GM12865 (cell line): ENCODE data around the gene MAK.

Source experiments
- DNase-seq: peaks from one replicate; pipeline ENCODE4 v3.0.0; 2010; ENCODE audit warnings: low read depth
- H3K4me3 ChIP-seq: 2 replicates; pipeline ENCODE4 v1.5.1; 2011; ENCODE audit warnings: mild to moderate bottlenecking, low read depth, low read length, control low read depth
- TF ChIP-seq, protein P1 (sequence below): IDR thresholded peaks from 2 replicates; pipeline ENCODE4 v1.5.1; 2011; ENCODE audit warnings: low read length, control low read depth, low read depth, inconsistent platforms; ENCODE audit not compliant: insufficient read depth; ENCODE audit errors: missing control alignments

Gene MAK

DNA sequence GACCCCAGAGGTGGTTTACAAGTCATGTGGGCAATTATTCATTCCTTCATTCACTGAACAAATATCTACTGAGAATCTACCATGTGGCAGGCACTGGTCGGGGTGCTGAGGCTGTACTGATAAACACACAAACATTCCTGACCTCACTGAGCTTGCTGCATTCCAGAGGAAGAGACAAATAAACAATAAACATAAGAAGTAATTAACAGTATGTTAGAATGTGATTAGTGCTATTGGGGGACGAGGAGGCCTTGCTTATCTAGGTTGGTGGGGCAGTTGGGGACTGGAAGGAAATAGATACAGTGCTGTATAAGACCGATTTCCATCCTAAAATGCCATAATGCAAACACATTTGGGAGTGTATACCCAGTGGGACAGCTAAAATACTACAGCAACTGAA, 44.1 kb downstream of the MAK start:
- no peak overlapping the region for H3K4me3 ChIP-seq
- TF ChIP-seq, protein P1, sequence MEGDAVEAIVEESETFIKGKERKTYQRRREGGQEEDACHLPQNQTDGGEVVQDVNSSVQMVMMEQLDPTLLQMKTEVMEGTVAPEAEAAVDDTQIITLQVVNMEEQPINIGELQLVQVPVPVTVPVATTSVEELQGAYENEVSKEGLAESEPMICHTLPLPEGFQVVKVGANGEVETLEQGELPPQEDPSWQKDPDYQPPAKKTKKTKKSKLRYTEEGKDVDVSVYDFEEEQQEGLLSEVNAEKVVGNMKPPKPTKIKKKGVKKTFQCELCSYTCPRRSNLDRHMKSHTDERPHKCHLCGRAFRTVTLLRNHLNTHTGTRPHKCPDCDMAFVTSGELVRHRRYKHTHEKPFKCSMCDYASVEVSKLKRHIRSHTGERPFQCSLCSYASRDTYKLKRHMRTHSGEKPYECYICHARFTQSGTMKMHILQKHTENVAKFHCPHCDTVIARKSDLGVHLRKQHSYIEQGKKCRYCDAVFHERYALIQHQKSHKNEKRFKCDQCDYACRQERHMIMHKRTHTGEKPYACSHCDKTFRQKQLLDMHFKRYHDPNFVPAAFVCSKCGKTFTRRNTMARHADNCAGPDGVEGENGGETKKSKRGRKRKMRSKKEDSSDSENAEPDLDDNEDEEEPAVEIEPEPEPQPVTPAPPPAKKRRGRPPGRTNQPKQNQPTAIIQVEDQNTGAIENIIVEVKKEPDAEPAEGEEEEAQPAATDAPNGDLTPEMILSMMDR: no peak

DNA sequence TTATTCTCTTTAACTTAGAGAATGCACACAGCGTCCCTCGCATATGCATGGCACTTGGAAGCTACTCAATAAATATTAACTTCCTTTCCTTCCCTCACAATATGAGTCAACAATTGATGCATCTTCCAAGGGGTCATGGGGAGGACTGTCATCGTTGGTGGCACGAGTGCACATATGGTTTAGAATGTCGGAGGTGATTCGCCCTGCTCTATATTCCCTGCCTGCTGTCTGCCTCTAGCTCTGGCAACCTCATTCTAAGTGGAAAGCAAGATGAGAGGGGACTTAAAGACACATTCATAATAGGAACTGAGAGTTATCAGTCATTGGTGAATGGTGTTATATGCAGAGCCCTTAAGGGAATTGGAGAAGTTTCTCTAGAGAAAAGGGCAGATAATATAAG, 44.6 kb downstream of the MAK start:
- no peak overlapping the region for H3K4me3 ChIP-seq
- TF ChIP-seq, protein P1: no peak
- DNase-seq: no peak

More for the DNA sequence above, 44.1 kb downstream of the MAK start:
- no peak for DNase-seq

DNA sequence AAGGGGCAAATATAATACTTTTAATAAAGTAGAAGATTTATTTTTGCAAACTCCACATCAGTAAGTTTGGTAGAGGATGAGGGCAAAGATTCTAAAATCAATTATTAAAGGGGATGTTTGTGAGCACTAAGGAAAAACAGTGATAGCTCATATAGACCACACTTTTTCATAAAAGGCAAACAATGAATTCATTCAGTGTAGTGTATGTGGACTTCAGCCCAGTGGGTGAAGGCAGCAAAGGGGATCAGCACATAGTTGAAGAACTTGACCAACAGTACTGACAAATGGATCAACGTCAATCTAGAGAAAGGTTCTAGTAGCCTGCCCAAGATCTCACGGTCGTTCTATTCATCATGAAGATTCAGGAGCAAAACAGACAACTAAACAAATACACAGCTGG, 45.3 kb downstream of the MAK start:
- H3K4me3 ChIP-seq: no peak overlapping the region
- TF ChIP-seq, protein P1: no peak
- DNase-seq: no peak

DNA sequence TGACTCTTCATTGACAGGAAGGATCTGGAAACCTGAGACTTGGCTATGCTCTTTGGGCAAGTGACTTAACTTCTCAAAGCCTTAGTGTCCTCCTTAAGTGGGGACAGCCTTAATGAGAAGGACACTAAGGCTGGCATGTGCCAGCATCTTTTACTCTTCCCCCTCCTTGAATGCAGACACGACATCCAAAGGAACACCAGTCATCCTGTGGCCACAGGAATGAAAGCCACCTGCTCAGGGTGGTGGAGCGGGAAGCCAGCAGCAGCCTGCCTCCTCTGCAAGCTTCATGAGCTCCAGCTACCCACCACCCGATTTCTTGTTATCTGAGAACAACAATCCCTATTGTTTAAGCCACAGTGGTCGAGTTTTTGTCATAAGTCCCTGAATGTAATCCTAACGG, 46.2 kb downstream of the MAK start:
- TF ChIP-seq, protein P1: no peak
- no peak overlapping the region for H3K4me3 ChIP-seq
- no peak for DNase-seq

DNA sequence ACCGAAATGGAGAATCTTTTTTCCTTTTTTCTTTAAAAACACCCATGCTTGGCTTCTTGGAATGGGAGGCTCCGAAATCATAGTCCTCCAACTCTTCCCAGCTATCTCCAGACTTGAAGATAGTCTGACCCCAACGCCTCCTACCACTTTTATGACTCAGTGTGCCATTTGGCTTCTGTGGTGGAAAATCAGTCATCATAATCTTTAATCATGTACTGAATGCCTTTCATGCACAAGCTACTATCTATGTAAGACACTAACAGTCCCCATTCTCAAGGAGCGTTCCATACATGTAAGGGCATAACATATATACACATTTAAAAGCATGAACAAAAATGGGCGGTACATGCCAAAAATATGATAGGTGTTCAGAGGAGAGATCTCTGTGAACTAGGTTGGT, 46.7 kb downstream of the MAK start:
- H3K4me3 ChIP-seq: no peak overlapping the region
- TF ChIP-seq, protein P1: no peak
- DNase-seq: no peak

DNA sequence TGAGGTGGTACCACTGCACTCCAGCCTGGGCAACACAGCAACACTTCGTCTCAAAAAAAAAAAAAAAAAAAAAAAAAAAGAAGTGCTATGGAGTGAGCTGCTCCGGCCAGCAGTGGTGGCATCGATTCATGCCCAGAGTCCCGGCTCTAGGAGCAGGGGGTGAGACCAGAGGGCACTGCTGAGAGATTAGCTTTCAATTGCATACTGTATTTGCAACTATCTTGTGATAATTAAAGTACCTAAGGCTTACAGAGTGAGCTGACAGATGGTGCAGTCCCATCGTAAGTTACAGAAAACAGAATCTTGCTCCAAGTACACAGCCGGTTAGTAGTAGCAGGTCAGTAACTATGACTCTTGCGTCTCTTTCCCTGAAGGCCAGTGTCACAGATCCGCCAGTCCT, 59.3 kb downstream of the MAK start:
- no peak for DNase-seq
- TF ChIP-seq, protein P1: no peak
- H3K4me3 ChIP-seq: no peak overlapping the region

DNA sequence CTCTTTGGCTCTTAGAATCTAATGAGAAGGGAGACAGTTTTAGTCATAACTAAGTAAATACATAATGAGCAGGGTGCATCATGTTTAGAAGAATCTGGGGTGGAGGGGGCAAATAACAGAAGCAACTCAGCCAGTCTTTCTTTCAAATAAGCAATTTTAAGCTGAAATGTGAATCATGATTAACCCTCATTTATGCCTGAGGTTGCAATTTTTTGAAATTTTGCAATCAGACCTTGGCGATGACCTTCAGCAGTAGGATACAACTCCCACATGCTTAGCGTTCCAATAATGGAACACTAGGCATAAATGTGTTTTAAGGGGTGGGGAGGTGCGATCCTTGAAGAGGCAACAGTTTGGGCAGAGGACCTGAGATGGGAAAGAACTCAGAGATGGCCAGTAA, 60.1 kb downstream of the MAK start:
- DNase-seq: no peak
- H3K4me3 ChIP-seq: no peak overlapping the region
- TF ChIP-seq, protein P1: no peak
